C4-2B (cell line): Measurements from ENCODE around the gene RPP14.

ENCODE experiments used
- H3K27ac ChIP-seq: fragments of 450-650 bp; 2 replicates; pipeline ENCODE4 v1.5.1; 2017
- ZFX ChIP-seq: fragments of 450-650 bp; IDR thresholded peaks from 2 replicates; pipeline ENCODE4 v1.6.1; 2017
- TF ChIP-seq, protein P1 (sequence below): fragments of 450-650 bp; conservative IDR thresholded peaks from 2 replicates; pipeline ENCODE4 v1.5.1; 2017; ENCODE audit warnings: mild to moderate bottlenecking

RPP14 gene

GRCh38 chr3:58352626-58353025 is 46.6 kb downstream of the RPP14 start:
- H3K27ac ChIP-seq: no peak overlapping the region
- no peak for TF ChIP-seq ZFX
- TF ChIP-seq, protein P1, sequence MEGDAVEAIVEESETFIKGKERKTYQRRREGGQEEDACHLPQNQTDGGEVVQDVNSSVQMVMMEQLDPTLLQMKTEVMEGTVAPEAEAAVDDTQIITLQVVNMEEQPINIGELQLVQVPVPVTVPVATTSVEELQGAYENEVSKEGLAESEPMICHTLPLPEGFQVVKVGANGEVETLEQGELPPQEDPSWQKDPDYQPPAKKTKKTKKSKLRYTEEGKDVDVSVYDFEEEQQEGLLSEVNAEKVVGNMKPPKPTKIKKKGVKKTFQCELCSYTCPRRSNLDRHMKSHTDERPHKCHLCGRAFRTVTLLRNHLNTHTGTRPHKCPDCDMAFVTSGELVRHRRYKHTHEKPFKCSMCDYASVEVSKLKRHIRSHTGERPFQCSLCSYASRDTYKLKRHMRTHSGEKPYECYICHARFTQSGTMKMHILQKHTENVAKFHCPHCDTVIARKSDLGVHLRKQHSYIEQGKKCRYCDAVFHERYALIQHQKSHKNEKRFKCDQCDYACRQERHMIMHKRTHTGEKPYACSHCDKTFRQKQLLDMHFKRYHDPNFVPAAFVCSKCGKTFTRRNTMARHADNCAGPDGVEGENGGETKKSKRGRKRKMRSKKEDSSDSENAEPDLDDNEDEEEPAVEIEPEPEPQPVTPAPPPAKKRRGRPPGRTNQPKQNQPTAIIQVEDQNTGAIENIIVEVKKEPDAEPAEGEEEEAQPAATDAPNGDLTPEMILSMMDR: no peak

GRCh38 chr3:58353722-58354553 is 47.9 kb downstream of the RPP14 start:
- no peak overlapping the region for H3K27ac ChIP-seq
- TF ChIP-seq, protein P1: no peak
- no peak for TF ChIP-seq ZFX

DNA sequence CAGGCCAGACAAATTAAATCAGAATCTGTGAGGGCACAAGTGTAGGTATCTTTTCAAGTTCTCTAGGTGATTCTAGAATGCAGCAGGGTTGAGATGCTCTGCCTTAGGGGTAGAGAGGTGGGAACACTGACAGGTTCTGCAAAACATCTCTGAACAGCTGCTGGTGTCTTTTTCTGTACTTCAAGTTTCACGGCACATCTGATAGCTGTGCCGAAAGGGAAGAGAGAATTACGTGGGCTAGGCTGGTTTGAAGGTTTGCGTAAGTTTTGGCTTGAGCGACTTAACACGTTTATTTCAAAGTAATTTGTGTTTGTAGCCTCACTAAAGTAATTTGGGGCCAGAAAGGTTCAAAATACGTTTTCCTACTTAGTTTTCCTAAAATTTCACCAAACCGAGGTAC is 49.1 kb downstream of the RPP14 start:
- TF ChIP-seq, protein P1: no peak
- no peak for TF ChIP-seq ZFX
- no peak overlapping the region for H3K27ac ChIP-seq

GRCh38 chr3:58356054-58356453 is 50.0 kb downstream of the RPP14 start:
- TF ChIP-seq ZFX: no peak
- TF ChIP-seq, protein P1: no peak
- no peak overlapping the region for H3K27ac ChIP-seq

GRCh38 chr3:58357402-58357801 is 51.4 kb downstream of the RPP14 start:
- no peak overlapping the region for H3K27ac ChIP-seq
- no peak for TF ChIP-seq ZFX
- TF ChIP-seq, protein P1: no peak

DNA sequence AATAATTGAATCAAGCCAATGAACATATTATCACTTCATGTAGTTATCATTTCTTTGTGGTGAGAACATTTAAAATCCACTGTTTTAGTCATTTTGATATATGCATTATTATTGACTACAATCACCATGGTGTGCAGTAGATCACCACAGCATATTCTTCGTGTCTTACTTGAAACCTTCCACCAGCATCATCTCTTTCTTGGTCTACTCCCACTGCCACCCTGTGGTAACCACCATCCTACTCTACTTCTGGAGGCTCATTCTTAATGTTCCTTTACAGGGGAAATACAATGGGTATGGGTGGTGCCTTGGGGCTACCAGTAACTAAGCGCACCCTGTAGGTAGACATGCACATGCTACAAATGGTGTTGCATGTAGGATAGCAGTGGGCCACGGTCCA is 52.0 kb downstream of the RPP14 start:
- no peak overlapping the region for H3K27ac ChIP-seq
- no peak for TF ChIP-seq ZFX
- TF ChIP-seq, protein P1: no peak

GRCh38 chr3:58358808-58359207 is 52.8 kb downstream of the RPP14 start:
- H3K27ac ChIP-seq: no peak overlapping the region
- TF ChIP-seq, protein P1: no peak
- TF ChIP-seq ZFX: no peak
